BE2C (cell line): Measurements from ENCODE around the gene LAMA5.
A peak's percentile ranks its signal among the peaks of the same experiment; 100 is the strongest.

Experiments used
- DNase-seq: peaks from one replicate; pipeline ENCODE4 v3.0.0-alpha.2; 2020
- H3K27me3 ChIP-seq: fragments of 250-450 bp; sonication (Bioruptor Pico); 2 replicates; pipeline ENCODE4 v1.5.1; 2020; ENCODE audit warnings: mild to moderate bottlenecking
- H3K36me3 ChIP-seq: fragments of 250-450 bp; sonication (Bioruptor Pico); 2 replicates; pipeline ENCODE4 v1.5.1; 2020; ENCODE audit warnings: mild to moderate bottlenecking
- H3K4me1 ChIP-seq: fragments of 250-450 bp; sonication (Bioruptor Pico); 2 replicates; pipeline ENCODE4 v1.5.1; 2020
- H3K4me3 ChIP-seq: 2 replicates; pipeline ENCODE4 v1.5.1; 2011; ENCODE audit warnings: low read depth, low read length
- H3K9me3 ChIP-seq: fragments of 250-450 bp; sonication (Bioruptor Pico); 2 replicates; pipeline ENCODE4 v1.5.1; 2020
- CTCF ChIP-seq: IDR thresholded peaks from 2 replicates; pipeline ENCODE4 v1.5.1; 2012; ENCODE audit warnings: mild to moderate bottlenecking, low read depth, low read length

The LAMA5 gene

GRCh38 chr20:62288535-62289105 is 78.5 kb downstream of the LAMA5 start:
- peaks cover 6% of the 10 kb centered on the region for H3K36me3 ChIP-seq
- no peaks in the 10 kb centered on the region for H3K27me3 ChIP-seq
- DNase-seq = no peak
- H3K4me1 ChIP-seq = peaks cover 5% of the 10 kb centered on the region
- no peak overlapping the region for H3K4me3 ChIP-seq
- no peak for TF ChIP-seq CTCF
- H3K9me3 ChIP-seq = no peaks in the 10 kb centered on the region

- no peak for DNase-seq
- H3K36me3 ChIP-seq = peaks cover 4% of the 10 kb centered on the region
- H3K9me3 ChIP-seq = no peaks in the 10 kb centered on the region
Measured at GRCh38 chr20:62287759-62288534, 79.2 kb downstream of the LAMA5 start.

GRCh38 chr20:62287129-62287528 is 80.0 kb downstream of the LAMA5 start:
- no peak for TF ChIP-seq CTCF
- no peaks in the 10 kb centered on the region for H3K27me3 ChIP-seq
- DNase-seq = no peak
- no peak overlapping the region for H3K4me3 ChIP-seq
- peaks cover 11% of the 10 kb centered on the region for H3K4me1 ChIP-seq
- no peaks in the 10 kb centered on the region for H3K9me3 ChIP-seq
- peaks cover 4% of the 10 kb centered on the region for H3K36me3 ChIP-seq

More at GRCh38 chr20:62287759-62288534, 79.2 kb downstream of the LAMA5 start:
- Histone ChIP-seq H3K4me3 (no peak overlapping the region), H3K27me3 (no peaks in the 10 kb centered on the region), H3K4me1 (peaks cover 6% of the 10 kb centered on the region)
- no peak for TF ChIP-seq CTCF

DNA sequence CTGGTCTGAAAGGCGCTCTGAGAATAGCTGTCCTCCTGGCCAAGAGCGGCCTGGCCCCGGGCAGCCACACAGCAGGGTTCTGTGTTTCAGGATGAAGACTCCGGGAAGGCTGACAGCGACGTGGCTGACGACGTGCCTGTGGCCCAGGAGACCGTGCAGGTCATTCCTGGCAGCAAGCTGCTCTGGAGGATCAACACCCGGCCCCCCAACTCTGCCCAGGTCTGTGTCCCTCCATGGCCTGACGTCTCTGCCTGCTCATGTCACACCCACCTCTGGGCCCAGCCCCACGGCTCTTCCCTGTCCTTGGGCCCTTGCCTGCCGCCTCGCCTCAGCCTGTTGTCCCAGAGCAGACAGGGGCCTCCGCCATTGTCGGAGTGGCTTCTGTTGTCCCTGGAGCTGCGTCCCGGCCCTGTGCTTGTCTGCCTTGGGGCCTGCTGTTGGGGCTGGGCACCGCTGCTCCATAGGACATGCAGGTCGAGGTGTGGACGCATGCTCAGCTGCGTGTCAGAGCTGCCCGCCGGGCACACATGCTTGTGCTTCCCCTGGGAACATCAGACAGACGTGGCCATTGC is 80.5 kb downstream of the LAMA5 start:
- peak; percentile 83 for DNase-seq
- no peaks in the 10 kb centered on the region for H3K9me3 ChIP-seq
- H3K4me1 ChIP-seq = peaks cover 11% of the 10 kb centered on the region
- H3K27me3 ChIP-seq = no peaks in the 10 kb centered on the region
- no peak overlapping the region for H3K4me3 ChIP-seq
- no peak for TF ChIP-seq CTCF
- H3K36me3 ChIP-seq = peaks cover 5% of the 10 kb centered on the region

GRCh38 chr20:62285722-62286121 is 81.4 kb downstream of the LAMA5 start:
- Histone ChIP-seq H3K9me3 (no peaks in the 10 kb centered on the region), H3K4me1 (peaks cover 11% of the 10 kb centered on the region), H3K27me3 (no peaks in the 10 kb centered on the region), H3K4me3 (no peak overlapping the region), H3K36me3 (peaks cover 12% of the 10 kb centered on the region)
- TF ChIP-seq CTCF = no peak
- no peak for DNase-seq

GRCh38 chr20:62285151-62285550 is 82.0 kb downstream of the LAMA5 start:
- H3K4me1 ChIP-seq = peaks cover 11% of the 10 kb centered on the region
- no peak overlapping the region for H3K4me3 ChIP-seq
- peaks cover 12% of the 10 kb centered on the region for H3K36me3 ChIP-seq
- DNase-seq = no peak
- no peaks in the 10 kb centered on the region for H3K27me3 ChIP-seq
- no peak for TF ChIP-seq CTCF
- H3K9me3 ChIP-seq = no peaks in the 10 kb centered on the region
